GM23338 (cell line): ENCODE data around the gene KRT75. TPM values are rescaled to one million over a fixed set of nuclear protein-coding genes. Genes with fewer than 3 reads are reported as not detected.

ENCODE experiments used
- ATAC-seq: fragments of 200-7000 bp; cut with Tn5 transposase; 3 replicates; pipeline ENCODE4 v1.9.1; 2020
- DNase-seq: peaks from one replicate; pipeline ENCODE4 v3.0.0-alpha.2; 2015; ENCODE audit warnings: low spot score
- H2AFZ ChIP-seq: fragments of 200-600 bp; sonication (generic); 2 replicates; pipeline ENCODE4 v1.8.0; 2016; ENCODE audit warnings: antibody characterized with exemption, mild to moderate bottlenecking, moderate library complexity
- H3F3A ChIP-seq: fragments of 200-600 bp; sonication (generic); replicated peaks from 2 replicates; pipeline ENCODE4 v1.8.0; 2017; ENCODE audit warnings: antibody characterized with exemption, mixed run types, low read depth
- H3K27ac ChIP-seq: fragments of 200-600 bp; sonication (generic); 2 replicates; pipeline ENCODE4 v1.6.1; 2016; ENCODE audit warnings: low read depth
- H3K27me3 ChIP-seq: fragments of 200-600 bp; sonication (generic); 2 replicates; pipeline ENCODE4 v1.8.0; 2016; ENCODE audit warnings: mild to moderate bottlenecking, mixed run types, moderate library complexity; ENCODE audit not compliant: insufficient read depth
- H3K36me3 ChIP-seq: fragments of 200-600 bp; sonication (generic); 2 replicates; pipeline ENCODE4 v1.8.0; 2016; ENCODE audit warnings: mild to moderate bottlenecking; ENCODE audit not compliant: insufficient read depth
- H3K4me1 ChIP-seq: fragments of 200-600 bp; sonication (generic); 2 replicates; pipeline ENCODE4 v1.8.0; 2016; ENCODE audit warnings: mild to moderate bottlenecking, moderate library complexity; ENCODE audit not compliant: insufficient read depth
- H3K4me2 ChIP-seq: fragments of 200-600 bp; sonication (generic); 2 replicates; pipeline ENCODE4 v1.7.1; 2017; ENCODE audit warnings: mixed run types
- H3K4me3 ChIP-seq: fragments of 200-600 bp; sonication (generic); 2 replicates; pipeline ENCODE4 v1.6.1; 2016; ENCODE audit warnings: mixed run types
- H3K79me2 ChIP-seq: fragments of 200-600 bp; sonication (generic); replicated peaks from 2 replicates; pipeline ENCODE4 v1.8.0; 2017; ENCODE audit warnings: mild to moderate bottlenecking; ENCODE audit not compliant: insufficient read depth
- H3K9me2 ChIP-seq: fragments of 200-600 bp; sonication (generic); 2 replicates; pipeline ENCODE4 v1.8.0; 2017; ENCODE audit not compliant: insufficient read depth
- H4K20me1 ChIP-seq: fragments of 200-600 bp; sonication (generic); replicated peaks from 2 replicates; pipeline ENCODE4 v1.8.0; 2017; ENCODE audit warnings: mild to moderate bottlenecking; ENCODE audit not compliant: insufficient read depth
- H3K27ac Mint-ChIP-seq: 2 replicates; pipeline ENCODE4 v1.8.0; 2020; ENCODE audit warnings: inconsistent platforms, mild to moderate bottlenecking, moderate library complexity, mixed read lengths
- H3K27me3 Mint-ChIP-seq: 3 replicates; pipeline ENCODE4 v1.8.0; 2022; ENCODE audit warnings: low read depth, mild to moderate bottlenecking, moderate library complexity, mixed read lengths, inconsistent platforms; ENCODE audit not compliant: insufficient read depth, poor library complexity
- H3K36me3 Mint-ChIP-seq: 3 replicates; pipeline ENCODE4 v1.8.0; 2021; ENCODE audit warnings: low read depth, mild to moderate bottlenecking, inconsistent platforms, moderate library complexity, mixed read lengths
- H3K4me1 Mint-ChIP-seq: 3 replicates; pipeline ENCODE4 v1.8.0; 2020; ENCODE audit warnings: mild to moderate bottlenecking, inconsistent platforms, mixed read lengths
- H3K4me3 Mint-ChIP-seq: 3 replicates; pipeline ENCODE4 v1.8.0; 2021; ENCODE audit warnings: moderate library complexity, mild to moderate bottlenecking, inconsistent platforms, mixed read lengths
- H3K9me3 Mint-ChIP-seq: 3 replicates; pipeline ENCODE4 v1.8.0; 2020; ENCODE audit warnings: moderate library complexity, mild to moderate bottlenecking, inconsistent platforms, mixed read lengths
- CREB1 ChIP-seq: fragments of 250-450 bp; sonication (Bioruptor Pico); IDR thresholded peaks from 2 replicates; pipeline ENCODE4 v1.5.0; 2020; ENCODE audit warnings: low read depth, mild to moderate bottlenecking, moderate library complexity
- EZH2 ChIP-seq: fragments of 200-600 bp; sonication (generic); IDR thresholded peaks from one replicate; pipeline ENCODE4 v1.8.0; 2017; ENCODE audit warnings: antibody characterized with exemption, mild to moderate bottlenecking, low read depth; ENCODE audit not compliant: unreplicated experiment
- EZH2phosphoT487 ChIP-seq: fragments of 200-600 bp; sonication (generic); IDR thresholded peaks from one replicate; pipeline ENCODE4 v1.8.1; 2018; ENCODE audit warnings: antibody characterized with exemption; ENCODE audit not compliant: unreplicated experiment
- JUNB ChIP-seq: IDR thresholded peaks from one replicate; pipeline ENCODE4 v1.6.1; 2016; ENCODE audit warnings: antibody characterized with exemption; ENCODE audit not compliant: unreplicated experiment
- NANOG ChIP-seq: IDR thresholded peaks from 2 replicates; pipeline ENCODE4 v1.6.1; 2016; ENCODE audit warnings: antibody characterized with exemption, borderline replicate concordance
- POLR2AphosphoS5 ChIP-seq: IDR thresholded peaks from 2 replicates; pipeline ENCODE4 v1.6.1; 2016; ENCODE audit warnings: antibody characterized with exemption, low read depth
- STAT1 ChIP-seq: IDR thresholded peaks from one replicate; pipeline ENCODE4 v1.6.1; 2016; ENCODE audit warnings: antibody characterized with exemption; ENCODE audit not compliant: unreplicated experiment
- ZNF114 ChIP-seq: fragments of 250-450 bp; sonication (Bioruptor Pico); IDR thresholded peaks from 2 replicates; pipeline ENCODE4 v1.5.0; 2020; ENCODE audit warnings: mild to moderate bottlenecking, moderate library complexity
- ZNF331 ChIP-seq: fragments of 250-450 bp; sonication (Bioruptor Pico); IDR thresholded peaks from 2 replicates; pipeline ENCODE4 v1.5.0; 2020; ENCODE audit warnings: low read depth, mild to moderate bottlenecking, moderate library complexity
- polyA plus RNA-seq: library from polyadenylated mRNA; unstranded; fragments of >200 nt; fragmentation: Nextera tagmentation; extraction: Ambion mirVana; gene quantifications from 2 replicates; pipeline ENCODE4 v1.2.1, GENCODE V29; 2016
- total RNA-seq: library from RNA; depleted of rRNA; stranded (reverse); fragments of >200 nt; shearing (Covaris generic); gene quantifications from 2 replicates; pipeline ENCODE4 v1.2.3, GENCODE V29; 2014
- TF ChIP-seq, protein P1 (sequence below), 2 experiments: fragments of 200-600 bp in 1 of 2; sonication (generic) in 1 of 2; conservative IDR thresholded peaks; 2 replicates each; pipeline versions ENCODE4 v1.5.1 to v1.6.1; 2016 to 2017; ENCODE audit warnings: antibody characterized with exemption in 2 of 2, low read depth in 2 of 2, mild to moderate bottlenecking in 2 of 2, moderate library complexity in 1 of 2
- TF ChIP-seq, protein P2 (sequence below): IDR thresholded peaks from one replicate; pipeline ENCODE4 v1.6.1; 2018; ENCODE audit warnings: antibody characterized with exemption; ENCODE audit not compliant: unreplicated experiment
- TF ChIP-seq, protein P3 (sequence below): IDR thresholded peaks from 2 replicates; pipeline ENCODE4 v1.6.1; 2016; ENCODE audit warnings: antibody characterized with exemption
- TF ChIP-seq, protein P4 (sequence below): fragments of 250-450 bp; sonication (Bioruptor Pico); IDR thresholded peaks from 2 replicates; pipeline ENCODE4 v1.5.0; 2020; ENCODE audit warnings: mild to moderate bottlenecking, moderate library complexity

KRT75 gene
- total and polyA plus RNA-seq, 2 experiments from 2014 or later = not detected

DNA sequence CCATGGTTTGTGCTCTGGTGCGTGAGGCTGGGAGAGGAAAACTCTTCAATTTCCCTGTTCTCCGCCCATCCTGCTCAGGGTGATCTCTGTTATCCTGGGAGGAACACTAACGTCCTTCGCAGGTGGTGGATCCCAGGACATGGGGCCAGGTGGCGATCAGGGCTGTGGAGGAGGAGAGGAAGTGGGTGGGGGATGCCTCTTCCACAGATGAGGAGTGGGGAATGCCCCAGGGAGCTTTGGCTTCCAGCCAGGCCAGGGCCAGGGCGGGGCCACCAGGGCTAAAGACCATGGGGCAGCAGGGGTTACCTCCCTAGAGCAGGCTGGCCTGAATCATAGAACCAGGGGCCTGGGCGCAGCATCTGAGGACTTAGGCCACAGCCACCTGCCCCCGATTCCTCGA is 3.3 kb upstream of the KRT75 start:
- Histone ChIP-seq H3F3A (no peaks in the 10 kb centered on the region), H3K27ac (no peak overlapping the region), H3K79me2 (no peaks in the 10 kb centered on the region), H2AFZ (no peak overlapping the region), H3K4me3 (no peak overlapping the region), H3K36me3 (no peaks in the 10 kb centered on the region), H3K4me2 (no peak overlapping the region), H3K4me1 (peaks cover 4% of the 10 kb centered on the region; the same call in 1 of the 2 replicates), H3K27me3 (no peaks in the 10 kb centered on the region), H4K20me1 (no peaks in the 10 kb centered on the region), H3K9me2 (peaks cover 13% of the 10 kb centered on the region)
- DNase-seq = no peak
- H3K27me3 Mint-ChIP-seq = peaks cover 3% of the 10 kb centered on the region
- TF ChIP-seq, protein P1, sequence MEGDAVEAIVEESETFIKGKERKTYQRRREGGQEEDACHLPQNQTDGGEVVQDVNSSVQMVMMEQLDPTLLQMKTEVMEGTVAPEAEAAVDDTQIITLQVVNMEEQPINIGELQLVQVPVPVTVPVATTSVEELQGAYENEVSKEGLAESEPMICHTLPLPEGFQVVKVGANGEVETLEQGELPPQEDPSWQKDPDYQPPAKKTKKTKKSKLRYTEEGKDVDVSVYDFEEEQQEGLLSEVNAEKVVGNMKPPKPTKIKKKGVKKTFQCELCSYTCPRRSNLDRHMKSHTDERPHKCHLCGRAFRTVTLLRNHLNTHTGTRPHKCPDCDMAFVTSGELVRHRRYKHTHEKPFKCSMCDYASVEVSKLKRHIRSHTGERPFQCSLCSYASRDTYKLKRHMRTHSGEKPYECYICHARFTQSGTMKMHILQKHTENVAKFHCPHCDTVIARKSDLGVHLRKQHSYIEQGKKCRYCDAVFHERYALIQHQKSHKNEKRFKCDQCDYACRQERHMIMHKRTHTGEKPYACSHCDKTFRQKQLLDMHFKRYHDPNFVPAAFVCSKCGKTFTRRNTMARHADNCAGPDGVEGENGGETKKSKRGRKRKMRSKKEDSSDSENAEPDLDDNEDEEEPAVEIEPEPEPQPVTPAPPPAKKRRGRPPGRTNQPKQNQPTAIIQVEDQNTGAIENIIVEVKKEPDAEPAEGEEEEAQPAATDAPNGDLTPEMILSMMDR (conservative IDR thresholded peaks at IDR 0.05; ENCODE audit: low read depth in 2 of 2) = no peak
- no peak for TF ChIP-seq STAT1
- TF ChIP-seq ZNF114 (CRISPR knock-in tag) = no peak
- no peak for TF ChIP-seq POLR2AphosphoS5
- no peak for TF ChIP-seq EZH2
- TF ChIP-seq ZNF331 (CRISPR knock-in tag) = no peak
- TF ChIP-seq, protein P2, sequence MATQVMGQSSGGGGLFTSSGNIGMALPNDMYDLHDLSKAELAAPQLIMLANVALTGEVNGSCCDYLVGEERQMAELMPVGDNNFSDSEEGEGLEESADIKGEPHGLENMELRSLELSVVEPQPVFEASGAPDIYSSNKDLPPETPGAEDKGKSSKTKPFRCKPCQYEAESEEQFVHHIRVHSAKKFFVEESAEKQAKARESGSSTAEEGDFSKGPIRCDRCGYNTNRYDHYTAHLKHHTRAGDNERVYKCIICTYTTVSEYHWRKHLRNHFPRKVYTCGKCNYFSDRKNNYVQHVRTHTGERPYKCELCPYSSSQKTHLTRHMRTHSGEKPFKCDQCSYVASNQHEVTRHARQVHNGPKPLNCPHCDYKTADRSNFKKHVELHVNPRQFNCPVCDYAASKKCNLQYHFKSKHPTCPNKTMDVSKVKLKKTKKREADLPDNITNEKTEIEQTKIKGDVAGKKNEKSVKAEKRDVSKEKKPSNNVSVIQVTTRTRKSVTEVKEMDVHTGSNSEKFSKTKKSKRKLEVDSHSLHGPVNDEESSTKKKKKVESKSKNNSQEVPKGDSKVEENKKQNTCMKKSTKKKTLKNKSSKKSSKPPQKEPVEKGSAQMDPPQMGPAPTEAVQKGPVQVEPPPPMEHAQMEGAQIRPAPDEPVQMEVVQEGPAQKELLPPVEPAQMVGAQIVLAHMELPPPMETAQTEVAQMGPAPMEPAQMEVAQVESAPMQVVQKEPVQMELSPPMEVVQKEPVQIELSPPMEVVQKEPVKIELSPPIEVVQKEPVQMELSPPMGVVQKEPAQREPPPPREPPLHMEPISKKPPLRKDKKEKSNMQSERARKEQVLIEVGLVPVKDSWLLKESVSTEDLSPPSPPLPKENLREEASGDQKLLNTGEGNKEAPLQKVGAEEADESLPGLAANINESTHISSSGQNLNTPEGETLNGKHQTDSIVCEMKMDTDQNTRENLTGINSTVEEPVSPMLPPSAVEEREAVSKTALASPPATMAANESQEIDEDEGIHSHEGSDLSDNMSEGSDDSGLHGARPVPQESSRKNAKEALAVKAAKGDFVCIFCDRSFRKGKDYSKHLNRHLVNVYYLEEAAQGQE = no peak
- TF ChIP-seq EZH2phosphoT487 = no peak
- TF ChIP-seq CREB1 (CRISPR knock-in tag) = no peak
- TF ChIP-seq, protein P3, sequence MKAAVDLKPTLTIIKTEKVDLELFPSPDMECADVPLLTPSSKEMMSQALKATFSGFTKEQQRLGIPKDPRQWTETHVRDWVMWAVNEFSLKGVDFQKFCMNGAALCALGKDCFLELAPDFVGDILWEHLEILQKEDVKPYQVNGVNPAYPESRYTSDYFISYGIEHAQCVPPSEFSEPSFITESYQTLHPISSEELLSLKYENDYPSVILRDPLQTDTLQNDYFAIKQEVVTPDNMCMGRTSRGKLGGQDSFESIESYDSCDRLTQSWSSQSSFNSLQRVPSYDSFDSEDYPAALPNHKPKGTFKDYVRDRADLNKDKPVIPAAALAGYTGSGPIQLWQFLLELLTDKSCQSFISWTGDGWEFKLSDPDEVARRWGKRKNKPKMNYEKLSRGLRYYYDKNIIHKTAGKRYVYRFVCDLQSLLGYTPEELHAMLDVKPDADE = no peak
- no peak for TF ChIP-seq JUNB
- TF ChIP-seq, protein P4, sequence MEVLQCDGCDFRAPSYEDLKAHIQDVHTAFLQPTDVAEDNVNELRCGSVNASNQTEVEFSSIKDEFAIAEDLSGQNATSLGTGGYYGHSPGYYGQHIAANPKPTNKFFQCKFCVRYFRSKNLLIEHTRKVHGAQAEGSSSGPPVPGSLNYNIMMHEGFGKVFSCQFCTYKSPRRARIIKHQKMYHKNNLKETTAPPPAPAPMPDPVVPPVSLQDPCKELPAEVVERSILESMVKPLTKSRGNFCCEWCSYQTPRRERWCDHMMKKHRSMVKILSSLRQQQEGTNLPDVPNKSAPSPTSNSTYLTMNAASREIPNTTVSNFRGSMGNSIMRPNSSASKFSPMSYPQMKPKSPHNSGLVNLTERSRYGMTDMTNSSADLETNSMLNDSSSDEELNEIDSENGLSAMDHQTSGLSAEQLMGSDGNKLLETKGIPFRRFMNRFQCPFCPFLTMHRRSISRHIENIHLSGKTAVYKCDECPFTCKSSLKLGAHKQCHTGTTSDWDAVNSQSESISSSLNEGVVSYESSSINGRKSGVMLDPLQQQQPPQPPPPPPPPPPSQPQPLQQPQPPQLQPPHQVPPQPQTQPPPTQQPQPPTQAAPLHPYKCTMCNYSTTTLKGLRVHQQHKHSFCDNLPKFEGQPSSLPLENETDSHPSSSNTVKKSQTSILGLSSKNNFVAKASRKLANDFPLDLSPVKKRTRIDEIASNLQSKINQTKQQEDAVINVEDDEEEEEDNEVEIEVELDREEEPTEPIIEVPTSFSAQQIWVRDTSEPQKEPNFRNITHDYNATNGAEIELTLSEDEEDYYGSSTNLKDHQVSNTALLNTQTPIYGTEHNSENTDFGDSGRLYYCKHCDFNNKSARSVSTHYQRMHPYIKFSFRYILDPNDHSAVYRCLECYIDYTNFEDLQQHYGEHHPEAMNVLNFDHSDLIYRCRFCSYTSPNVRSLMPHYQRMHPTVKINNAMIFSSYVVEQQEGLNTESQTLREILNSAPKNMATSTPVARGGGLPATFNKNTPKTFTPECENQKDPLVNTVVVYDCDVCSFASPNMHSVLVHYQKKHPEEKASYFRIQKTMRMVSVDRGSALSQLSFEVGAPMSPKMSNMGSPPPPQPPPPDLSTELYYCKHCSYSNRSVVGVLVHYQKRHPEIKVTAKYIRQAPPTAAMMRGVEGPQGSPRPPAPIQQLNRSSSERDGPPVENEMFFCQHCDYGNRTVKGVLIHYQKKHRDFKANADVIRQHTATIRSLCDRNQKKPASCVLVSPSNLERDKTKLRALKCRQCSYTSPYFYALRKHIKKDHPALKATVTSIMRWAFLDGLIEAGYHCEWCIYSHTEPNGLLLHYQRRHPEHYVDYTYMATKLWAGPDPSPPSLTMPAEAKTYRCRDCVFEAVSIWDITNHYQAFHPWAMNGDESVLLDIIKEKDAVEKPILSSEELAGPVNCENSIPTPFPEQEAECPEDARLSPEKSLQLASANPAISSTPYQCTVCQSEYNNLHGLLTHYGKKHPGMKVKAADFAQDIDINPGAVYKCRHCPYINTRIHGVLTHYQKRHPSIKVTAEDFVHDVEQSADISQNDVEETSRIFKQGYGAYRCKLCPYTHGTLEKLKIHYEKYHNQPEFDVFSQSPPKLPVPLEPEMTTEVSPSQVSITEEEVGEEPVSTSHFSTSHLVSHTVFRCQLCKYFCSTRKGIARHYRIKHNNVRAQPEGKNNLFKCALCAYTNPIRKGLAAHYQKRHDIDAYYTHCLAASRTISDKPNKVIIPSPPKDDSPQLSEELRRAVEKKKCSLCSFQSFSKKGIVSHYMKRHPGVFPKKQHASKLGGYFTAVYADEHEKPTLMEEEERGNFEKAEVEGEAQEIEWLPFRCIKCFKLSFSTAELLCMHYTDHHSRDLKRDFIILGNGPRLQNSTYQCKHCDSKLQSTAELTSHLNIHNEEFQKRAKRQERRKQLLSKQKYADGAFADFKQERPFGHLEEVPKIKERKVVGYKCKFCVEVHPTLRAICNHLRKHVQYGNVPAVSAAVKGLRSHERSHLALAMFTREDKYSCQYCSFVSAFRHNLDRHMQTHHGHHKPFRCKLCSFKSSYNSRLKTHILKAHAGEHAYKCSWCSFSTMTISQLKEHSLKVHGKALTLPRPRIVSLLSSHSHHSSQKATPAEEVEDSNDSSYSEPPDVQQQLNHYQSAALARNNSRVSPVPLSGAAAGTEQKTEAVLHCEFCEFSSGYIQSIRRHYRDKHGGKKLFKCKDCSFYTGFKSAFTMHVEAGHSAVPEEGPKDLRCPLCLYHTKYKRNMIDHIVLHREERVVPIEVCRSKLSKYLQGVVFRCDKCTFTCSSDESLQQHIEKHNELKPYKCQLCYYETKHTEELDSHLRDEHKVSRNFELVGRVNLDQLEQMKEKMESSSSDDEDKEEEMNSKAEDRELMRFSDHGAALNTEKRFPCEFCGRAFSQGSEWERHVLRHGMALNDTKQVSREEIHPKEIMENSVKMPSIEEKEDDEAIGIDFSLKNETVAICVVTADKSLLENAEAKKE (CRISPR knock-in tag) = no peak
- no peak for TF ChIP-seq NANOG
- peaks cover 10% of the 10 kb centered on the region for H3K4me1 Mint-ChIP-seq
- no peak overlapping the region for H3K27ac Mint-ChIP-seq
- H3K4me3 Mint-ChIP-seq = no peak overlapping the region
- ATAC-seq = no peak
- no peaks in the 10 kb centered on the region for H3K36me3 Mint-ChIP-seq
- H3K9me3 Mint-ChIP-seq = no peaks in the 10 kb centered on the region; the same call in 1 of the 3 replicates
